ENCODE results near the gene SLC7A6. TPM values are rescaled to one million over a fixed set of nuclear protein-coding genes. Genes with fewer than 3 reads are reported as not detected.

SLC7A6 gene
- total RNA-seq, 3 donors from 2014 or later: 91.3 to 103 (median 103) TPM

GRCh38 chr16:68257906-68258800 is 6.2 kb upstream of the SLC7A6 start:
- DNase-seq (no peak), ATAC-seq (no peak)
- H3K9me3 Mint-ChIP-seq: no peaks in the 10 kb centered on the region
- H3K4me3 Mint-ChIP-seq: no peak overlapping the region
- no peaks in the 10 kb centered on the region for H3K27me3 Mint-ChIP-seq (ENCODE audit: low read depth)
- H3K4me1 Mint-ChIP-seq (ENCODE audit: low read depth): peaks cover 8% of the 10 kb centered on the region
- peaks cover 9% of the 10 kb centered on the region for H3K36me3 Mint-ChIP-seq (ENCODE audit: insufficient read depth)

GRCh38 chr16:68259007-68259825 is 5.1 kb upstream of the SLC7A6 start:
- DNase-seq: no peak
- Mint-ChIP-seq H3K4me3 (no peak overlapping the region), H3K36me3 (ENCODE audit: insufficient read depth) (peaks cover 9% of the 10 kb centered on the region), H3K4me1 (ENCODE audit: low read depth) (peaks cover 17% of the 10 kb centered on the region), H3K27me3 (ENCODE audit: low read depth) (no peaks in the 10 kb centered on the region), H3K9me3 (no peaks in the 10 kb centered on the region)
- no peak for ATAC-seq

- ATAC-seq: no peak
- Mint-ChIP-seq H3K27me3 (ENCODE audit: low read depth) (no peaks in the 10 kb centered on the region), H3K36me3 (ENCODE audit: insufficient read depth) (peaks cover 15% of the 10 kb centered on the region), H3K4me1 (ENCODE audit: low read depth) (peaks cover 36% of the 10 kb centered on the region), H3K4me3 (peak overlapping the region; percentile 88), H3K9me3 (no peaks in the 10 kb centered on the region)
- no peak for DNase-seq
Measured at GRCh38 chr16:68263559-68264127, 683 bp upstream of the SLC7A6 start.

GRCh38 chr16:68265078-68265920 is 973 bp downstream of the SLC7A6 start:
- Mint-ChIP-seq H3K4me1 (ENCODE audit: low read depth) (peaks cover 51% of the 10 kb centered on the region), H3K27me3 (ENCODE audit: low read depth) (no peaks in the 10 kb centered on the region), H3K36me3 (ENCODE audit: insufficient read depth) (peaks cover 13% of the 10 kb centered on the region), H3K9me3 (no peaks in the 10 kb centered on the region), H3K4me3 (peak overlapping the region; percentile 94)
- ATAC-seq (peak; percentile 19 to 24), DNase-seq (peak; percentile 49)

GRCh38 chr16:68267612-68268405 is 3.5 kb downstream of the SLC7A6 start:
- Mint-ChIP-seq H3K4me1 (ENCODE audit: low read depth) (peaks cover 69% of the 10 kb centered on the region), H3K36me3 (ENCODE audit: insufficient read depth) (peaks cover 19% of the 10 kb centered on the region), H3K4me3 (peak overlapping the region; percentile 43), H3K27me3 (ENCODE audit: low read depth) (no peaks in the 10 kb centered on the region), H3K9me3 (no peaks in the 10 kb centered on the region)
- ATAC-seq: no peak
- DNase-seq: no peak

- Mint-ChIP-seq H3K4me3 (peak overlapping the region; percentile 4), H3K9me3 (no peaks in the 10 kb centered on the region)
- no peak for ATAC-seq
Measured at GRCh38 chr16:68269793-68270192, 5.5 kb downstream of the SLC7A6 start.

GRCh38 chr16:68270353-68270752 is 6.0 kb downstream of the SLC7A6 start:
- Mint-ChIP-seq H3K4me1 (ENCODE audit: low read depth) (peaks cover 83% of the 10 kb centered on the region), H3K27me3 (ENCODE audit: low read depth) (no peaks in the 10 kb centered on the region), H3K9me3 (no peaks in the 10 kb centered on the region), H3K36me3 (ENCODE audit: insufficient read depth) (peaks cover 35% of the 10 kb centered on the region), H3K4me3 (peak overlapping the region; percentile 4)
- DNase-seq (no peak), ATAC-seq (peak; percentile 64 to 70)

More at GRCh38 chr16:68269793-68270192, 5.5 kb downstream of the SLC7A6 start:
- Mint-ChIP-seq H3K27me3 (ENCODE audit: low read depth) (no peaks in the 10 kb centered on the region), H3K4me1 (ENCODE audit: low read depth) (peaks cover 78% of the 10 kb centered on the region), H3K36me3 (ENCODE audit: insufficient read depth) (peaks cover 35% of the 10 kb centered on the region)
- no peak for DNase-seq

- Mint-ChIP-seq H3K4me1 (ENCODE audit: low read depth) (peaks cover 86% of the 10 kb centered on the region), H3K36me3 (ENCODE audit: insufficient read depth) (peaks cover 34% of the 10 kb centered on the region), H3K9me3 (no peaks in the 10 kb centered on the region), H3K27me3 (ENCODE audit: low read depth) (no peaks in the 10 kb centered on the region), H3K4me3 (peak overlapping the region; percentile 41)
- DNase-seq: peak; percentile 32
- ATAC-seq: peak; percentile 10 to 11
Measured at GRCh38 chr16:68272507-68273209, 8.3 kb downstream of the SLC7A6 start.

GRCh38 chr16:68273459-68273858 is 9.1 kb downstream of the SLC7A6 start:
- Mint-ChIP-seq H3K36me3 (ENCODE audit: insufficient read depth) (peaks cover 30% of the 10 kb centered on the region), H3K9me3 (no peaks in the 10 kb centered on the region), H3K4me1 (ENCODE audit: low read depth) (peaks cover 78% of the 10 kb centered on the region), H3K4me3 (peak overlapping the region; percentile 41), H3K27me3 (ENCODE audit: low read depth) (no peaks in the 10 kb centered on the region)
- DNase-seq (no peak), ATAC-seq (no peak)

- DNase-seq (no peak), ATAC-seq (peak in 1 of 2 donors; percentile 26)
- H3K4me1 Mint-ChIP-seq (ENCODE audit: low read depth): peaks cover 77% of the 10 kb centered on the region
- no peaks in the 10 kb centered on the region for H3K9me3 Mint-ChIP-seq
- H3K4me3 Mint-ChIP-seq: peak overlapping the region; percentile 56
- H3K27me3 Mint-ChIP-seq (ENCODE audit: low read depth): no peaks in the 10 kb centered on the region
- peaks cover 30% of the 10 kb centered on the region for H3K36me3 Mint-ChIP-seq (ENCODE audit: insufficient read depth)
Measured at GRCh38 chr16:68273896-68274295, 9.6 kb downstream of the SLC7A6 start.

- Mint-ChIP-seq H3K36me3 (ENCODE audit: insufficient read depth) (peaks cover 27% of the 10 kb centered on the region), H3K4me3 (no peak overlapping the region)
Measured at GRCh38 chr16:68274441-68274840, 10.1 kb downstream of the SLC7A6 start.

GRCh38 chr16:68275611-68276191 is 11.4 kb downstream of the SLC7A6 start:
- Mint-ChIP-seq H3K4me3 (peak overlapping the region; percentile 43), H3K9me3 (no peaks in the 10 kb centered on the region), H3K4me1 (ENCODE audit: low read depth) (peaks cover 72% of the 10 kb centered on the region), H3K27me3 (ENCODE audit: low read depth) (no peaks in the 10 kb centered on the region), H3K36me3 (ENCODE audit: insufficient read depth) (peaks cover 31% of the 10 kb centered on the region)
- DNase-seq (peak; percentile 27), ATAC-seq (peak; percentile 69 to 77)

More at GRCh38 chr16:68274441-68274840, 10.1 kb downstream of the SLC7A6 start:
- Mint-ChIP-seq H3K27me3 (ENCODE audit: low read depth) (no peaks in the 10 kb centered on the region), H3K4me1 (ENCODE audit: low read depth) (peaks cover 74% of the 10 kb centered on the region), H3K9me3 (no peaks in the 10 kb centered on the region)
- no peak for DNase-seq
- no peak for ATAC-seq
